Astrocyte of the spinal cord (primary cell): Measurements from ENCODE around the gene LRCH1.

Experiments
- DNase-seq: peaks from one replicate; pipeline ENCODE4 v3.0.0; 2011; ENCODE audit warnings: low read depth, low spot score
- H3K4me3 ChIP-seq: 2 replicates; pipeline ENCODE4 v1.5.1; 2011; ENCODE audit warnings: low read depth, mild to moderate bottlenecking, low read length, moderate library complexity
- in situ Hi-C: cut with HindIII; loops from 2 replicates; pipeline ENCODE4 v1.10.0; 2017; ENCODE audit warnings: low sequenced_read_pairs
- TF ChIP-seq, protein P1 (sequence below): IDR thresholded peaks from 2 replicates; pipeline ENCODE4 v1.5.1; 2012; ENCODE audit warnings: low read depth, mild to moderate bottlenecking, low read length, inconsistent platforms

LRCH1 gene

DNA sequence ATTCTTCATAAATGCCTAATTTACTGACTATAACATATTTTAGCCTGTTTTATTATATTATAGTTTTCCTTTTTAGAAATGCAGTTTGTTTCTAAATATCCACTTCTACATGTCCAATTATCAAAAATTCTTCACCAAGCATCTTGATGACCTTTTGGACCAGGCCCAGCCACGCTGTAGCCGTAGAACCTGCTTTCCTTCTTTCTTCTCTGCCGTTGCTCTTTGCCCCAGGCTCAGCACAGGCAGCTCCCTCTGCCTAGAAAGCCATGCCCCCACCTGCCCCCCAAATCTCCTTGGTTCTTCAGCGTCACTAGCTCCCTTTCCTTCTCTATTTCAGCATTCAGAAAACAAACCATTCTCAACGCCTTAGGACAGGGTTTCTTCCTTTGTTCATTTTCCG is 178.6 kb downstream of the LRCH1 start:
- TF ChIP-seq, protein P1, sequence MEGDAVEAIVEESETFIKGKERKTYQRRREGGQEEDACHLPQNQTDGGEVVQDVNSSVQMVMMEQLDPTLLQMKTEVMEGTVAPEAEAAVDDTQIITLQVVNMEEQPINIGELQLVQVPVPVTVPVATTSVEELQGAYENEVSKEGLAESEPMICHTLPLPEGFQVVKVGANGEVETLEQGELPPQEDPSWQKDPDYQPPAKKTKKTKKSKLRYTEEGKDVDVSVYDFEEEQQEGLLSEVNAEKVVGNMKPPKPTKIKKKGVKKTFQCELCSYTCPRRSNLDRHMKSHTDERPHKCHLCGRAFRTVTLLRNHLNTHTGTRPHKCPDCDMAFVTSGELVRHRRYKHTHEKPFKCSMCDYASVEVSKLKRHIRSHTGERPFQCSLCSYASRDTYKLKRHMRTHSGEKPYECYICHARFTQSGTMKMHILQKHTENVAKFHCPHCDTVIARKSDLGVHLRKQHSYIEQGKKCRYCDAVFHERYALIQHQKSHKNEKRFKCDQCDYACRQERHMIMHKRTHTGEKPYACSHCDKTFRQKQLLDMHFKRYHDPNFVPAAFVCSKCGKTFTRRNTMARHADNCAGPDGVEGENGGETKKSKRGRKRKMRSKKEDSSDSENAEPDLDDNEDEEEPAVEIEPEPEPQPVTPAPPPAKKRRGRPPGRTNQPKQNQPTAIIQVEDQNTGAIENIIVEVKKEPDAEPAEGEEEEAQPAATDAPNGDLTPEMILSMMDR, result no peak
- H3K4me3 ChIP-seq, result no peak overlapping the region
- in situ Hi-C loops, result no loop called here
- no peak for DNase-seq

DNA sequence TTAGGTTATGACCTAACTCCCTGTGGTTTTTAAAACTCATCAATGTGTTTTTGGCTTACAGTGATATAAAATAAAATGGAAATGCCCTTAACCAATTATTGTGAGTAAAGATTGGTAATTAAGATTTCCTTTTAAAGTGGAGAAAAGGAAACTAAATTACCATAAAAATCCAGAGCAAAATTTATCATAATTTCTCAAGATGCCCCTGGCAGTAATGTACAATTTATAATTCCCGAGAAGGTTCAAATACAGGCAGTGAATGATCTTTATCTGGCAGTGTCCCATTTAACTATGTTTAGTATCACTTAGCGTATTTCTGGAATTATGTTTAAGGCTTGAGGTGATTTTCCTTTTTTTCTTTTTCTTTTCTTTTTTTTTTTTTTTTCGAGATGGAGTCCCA is 182.5 kb downstream of the LRCH1 start:
- no peak overlapping the region for H3K4me3 ChIP-seq
- in situ Hi-C loops, result no loop called here
- TF ChIP-seq, protein P1, result no peak
- DNase-seq, result no peak

DNA sequence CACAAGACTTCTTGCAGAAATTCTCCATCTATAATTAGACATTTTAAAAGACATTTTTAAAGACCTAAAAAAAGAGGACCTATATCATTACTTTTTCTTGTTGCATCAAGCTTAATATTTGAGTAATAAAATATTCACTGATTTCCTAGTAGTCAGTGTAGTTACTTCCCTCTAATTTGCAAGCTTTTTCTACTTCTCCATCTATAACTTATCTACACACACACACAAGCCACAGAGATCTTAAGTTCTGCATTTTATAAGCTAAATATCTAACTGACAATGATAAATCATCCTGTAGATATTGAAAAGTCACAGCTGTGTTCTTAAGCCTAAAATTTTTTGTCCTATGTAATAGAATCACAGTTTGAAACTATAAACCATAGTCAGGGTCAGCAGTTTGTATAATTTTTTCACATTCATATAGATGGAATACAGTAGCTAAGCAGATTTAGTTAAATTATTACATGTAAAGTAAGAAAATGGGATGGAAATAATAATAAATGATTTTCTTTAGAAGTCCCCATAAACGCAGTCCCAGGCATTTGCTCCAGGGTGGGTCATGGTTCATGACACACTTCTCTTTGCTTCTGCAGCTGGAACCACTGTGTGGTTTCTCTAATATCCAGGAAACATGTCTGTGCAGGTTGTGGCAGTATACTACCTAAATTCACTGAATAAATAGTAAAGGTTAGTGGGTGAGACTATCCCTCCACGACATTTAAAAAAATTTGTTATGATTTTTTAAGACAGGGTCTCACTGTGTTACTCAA is 183.8 kb downstream of the LRCH1 start:
- no peak overlapping the region for H3K4me3 ChIP-seq
- no peak for DNase-seq
- in situ Hi-C loops, result no loop called here
- TF ChIP-seq, protein P1, result no peak

DNA sequence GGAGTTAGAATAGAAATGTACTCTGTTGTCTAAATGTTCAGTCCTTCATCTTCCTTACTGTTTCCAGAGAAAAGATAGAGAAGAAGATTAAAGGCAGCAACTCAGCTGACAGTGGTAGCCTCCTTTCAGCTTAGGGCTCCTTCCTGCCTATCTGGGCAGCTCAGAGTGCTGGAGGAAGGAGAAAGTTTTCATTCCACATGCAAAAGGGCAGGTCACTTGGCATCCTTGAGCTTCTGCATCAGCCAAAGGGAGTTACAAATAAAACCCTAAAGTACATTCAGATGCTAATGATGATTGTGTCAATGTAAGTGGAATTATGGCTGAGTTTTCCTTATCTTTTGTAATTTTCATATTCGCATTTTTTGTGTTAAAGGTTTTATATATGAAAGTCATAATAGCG is 185.1 kb downstream of the LRCH1 start:
- no peak for DNase-seq
- H3K4me3 ChIP-seq, result no peak overlapping the region
- in situ Hi-C loops, result no loop called here
- TF ChIP-seq, protein P1, result no peak

DNA sequence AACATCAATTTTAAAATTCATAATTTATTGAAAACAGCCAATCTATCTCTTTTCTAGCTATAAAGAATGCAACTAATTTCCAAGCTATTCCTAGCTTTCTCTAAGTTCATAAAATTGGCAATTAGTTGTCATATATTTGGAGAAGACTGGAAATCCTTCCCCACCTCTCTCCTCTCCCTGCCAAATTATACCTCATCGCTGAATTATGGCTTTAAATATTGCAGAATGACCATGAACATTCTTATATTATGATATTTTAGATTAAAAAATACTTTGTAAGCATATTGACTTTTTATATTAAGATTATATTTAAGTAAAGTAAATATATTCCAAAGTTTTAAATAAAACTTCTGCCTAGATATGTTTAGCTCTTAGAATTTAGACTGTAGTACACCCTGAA is 185.8 kb downstream of the LRCH1 start:
- TF ChIP-seq, protein P1, result no peak
- in situ Hi-C loops, result no loop called here
- no peak for DNase-seq
- H3K4me3 ChIP-seq, result no peak overlapping the region

DNA sequence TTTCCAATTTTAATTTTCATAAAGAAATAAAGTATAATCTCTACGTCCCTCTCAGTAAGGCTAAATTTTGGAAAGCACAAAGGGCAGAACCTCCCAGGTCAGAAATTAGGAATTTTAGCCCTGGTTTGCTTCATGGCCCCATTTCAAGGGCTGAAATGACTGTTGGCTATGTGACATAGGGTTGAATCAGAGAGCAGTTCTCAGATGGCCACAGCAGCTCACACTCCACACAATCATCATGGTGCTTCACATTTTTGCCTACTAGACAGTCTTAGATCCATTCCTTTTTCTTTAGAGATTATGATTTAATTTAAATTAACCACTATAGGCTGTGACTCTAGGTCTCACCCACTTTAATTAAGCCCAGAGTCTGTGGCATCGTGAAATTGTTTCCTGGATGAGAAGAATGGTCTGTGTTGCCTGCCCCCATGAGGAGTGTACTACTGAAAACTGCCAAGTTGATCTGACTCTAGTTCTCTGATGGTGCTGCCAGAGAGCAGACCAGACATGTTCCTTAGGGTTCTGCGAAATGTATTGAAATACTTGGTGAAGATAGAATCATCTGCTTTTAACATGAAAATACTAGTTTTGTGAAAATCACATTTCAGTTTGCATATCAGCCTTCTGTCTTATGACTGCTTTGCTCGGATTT is 186.6 kb downstream of the LRCH1 start:
- TF ChIP-seq, protein P1, result no peak
- in situ Hi-C loops, result no loop called here
- no peak overlapping the region for H3K4me3 ChIP-seq
- DNase-seq, result no peak
